ENCODE measurements around the gene SPECC1. TPM values are rescaled to one million over a fixed set of nuclear protein-coding genes. Genes with fewer than 3 reads are reported as not detected.

Gene SPECC1
- total and polyA plus RNA-seq, 9 of the 15 experiments (the other 6 are each of a cell fraction or from before 2014, with no cell fraction given), result 2.4 to 19.6 (median 14.7) TPM

DNA sequence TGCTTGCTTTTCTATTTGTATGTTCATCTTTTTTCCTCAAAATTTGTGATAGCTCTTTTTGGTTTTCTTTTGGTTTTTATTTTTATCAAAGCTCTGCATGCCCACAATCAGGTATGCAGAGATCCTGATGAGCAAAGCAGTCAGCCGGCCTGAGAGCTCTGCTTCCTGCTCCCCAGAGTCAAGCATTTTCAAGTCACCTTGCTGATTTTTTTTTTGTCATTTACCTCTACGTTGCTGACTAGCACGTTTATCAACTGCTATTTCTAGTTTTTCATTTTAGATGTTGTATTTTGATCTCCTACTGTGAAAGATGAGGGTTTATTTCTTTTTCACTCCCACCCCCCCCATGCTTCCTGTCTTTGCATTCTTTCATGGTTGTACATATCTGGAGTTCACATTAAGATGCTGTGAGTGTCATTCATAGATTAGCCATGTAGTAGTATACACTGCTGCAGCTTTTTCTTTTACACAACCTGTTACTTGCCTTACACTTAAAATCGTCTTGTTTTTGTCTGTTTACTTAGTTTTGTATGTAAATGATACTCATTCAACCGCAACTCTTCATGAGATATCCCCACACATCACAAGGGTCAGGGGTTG lies 262.0 kb downstream of the SPECC1 start:
- WGBS (ENCODE audit: insufficient coverage, low coverage, missing lambda C conversion rate), result 6% methylated on average over 5 of the region's 5 CpGs
- POLR2A ChIA-PET, result no interaction called here
- Histone ChIP-seq H3K27ac (ENCODE audit: extremely low read depth, low read depth, low read length) (no peak overlapping the region), H3K4me3 (no peak overlapping the region), H3K27me3 (ENCODE audit: control insufficient read depth in 2 of 2, insufficient read depth in 2 of 2, low read length in 2 of 2) (no peaks in the 10 kb centered on the region), H3K4me1 (replicated peaks in 1 of 2; ENCODE audit: control insufficient read depth in 2 of 2, insufficient read depth in 2 of 2, low read length in 2 of 2) (peaks cover 4 to 19% of the 10 kb centered on the region in 2 experiments; a peak in 4 of 5 replicates), H3K9ac (ENCODE audit: insufficient read depth in 1 of 2, low read depth in 2 of 2, low read length in 2 of 2) (no peak overlapping the region), H4K20me1 (replicated peaks; ENCODE audit: control insufficient read depth, insufficient read depth, low read length) (no peaks in the 10 kb centered on the region), H3K79me2 (ENCODE audit: control insufficient read depth, insufficient read depth, low read length) (no peaks in the 10 kb centered on the region), H3K9me3 (replicated peaks; ENCODE audit: control insufficient read depth, insufficient read depth, low read depth, low read length) (no peaks in the 10 kb centered on the region), H2AFZ (ENCODE audit: low read depth, low read length) (no peak overlapping the region), H3K36me3 (ENCODE audit: control insufficient read depth, insufficient read depth, low read length) (no peaks in the 10 kb centered on the region), H3K4me2 (ENCODE audit: insufficient read depth, low read length) (no peak overlapping the region; the same call in 1 of the 2 replicates), H3K9me1 (ENCODE audit: control insufficient read depth, insufficient read depth, low read length) (no peaks in the 10 kb centered on the region)
- CTCF ChIA-PET (ENCODE audit: low intra/inter-chr PET ratio), result no interaction called here
- in situ Hi-C loops (cut with MboI) (no loop called here), intact Hi-C loops (cut with micrococcal nuclease) (no loop called here)
- no peak for FAIRE-seq
- peak; percentile 51; the same call in 2 of the 3 replicates for ATAC-seq
- BruUV-seq (replicated peaks), result no TSS peak
- no peak for DNase-seq (ENCODE audit: extremely low read depth in 1 of 4, low spot score in 3 of 4)
- TF ChIP-seq ZNF583 (CRISPR knock-in tag; IDR thresholded peaks at IDR 0.05) (no peak), GABPA (tag; conservative IDR thresholded peaks at IDR 0.05; ENCODE audit: low read depth) (no peak), NBN (IDR thresholded peaks at IDR 0.05; ENCODE audit: low read depth) (no peak), NR2C2 (CRISPR knock-in tag; IDR thresholded peaks at IDR 0.05) (no peak), NR2C2 (tag; IDR thresholded peaks at IDR 0.05) (peak; percentile 50; the same call in 1 of the 2 replicates), WHSC1 (IDR thresholded peaks at IDR 0.05; ENCODE audit: low read length) (no peak), SAP30 (IDR thresholded peaks at IDR 0.05; ENCODE audit: borderline replicate concordance, insufficient read depth, low read depth, low read length, poor library complexity, severe bottlenecking) (no peak)
- TF ChIP-seq, protein P1, sequence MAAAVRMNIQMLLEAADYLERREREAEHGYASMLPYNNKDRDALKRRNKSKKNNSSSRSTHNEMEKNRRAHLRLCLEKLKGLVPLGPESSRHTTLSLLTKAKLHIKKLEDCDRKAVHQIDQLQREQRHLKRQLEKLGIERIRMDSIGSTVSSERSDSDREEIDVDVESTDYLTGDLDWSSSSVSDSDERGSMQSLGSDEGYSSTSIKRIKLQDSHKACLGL (CRISPR knock-in tag; IDR thresholded peaks at IDR 0.05; ENCODE audit: borderline replicate concordance, poor library complexity, severe bottlenecking), result no peak
- TF ChIP-seq, protein P2, sequence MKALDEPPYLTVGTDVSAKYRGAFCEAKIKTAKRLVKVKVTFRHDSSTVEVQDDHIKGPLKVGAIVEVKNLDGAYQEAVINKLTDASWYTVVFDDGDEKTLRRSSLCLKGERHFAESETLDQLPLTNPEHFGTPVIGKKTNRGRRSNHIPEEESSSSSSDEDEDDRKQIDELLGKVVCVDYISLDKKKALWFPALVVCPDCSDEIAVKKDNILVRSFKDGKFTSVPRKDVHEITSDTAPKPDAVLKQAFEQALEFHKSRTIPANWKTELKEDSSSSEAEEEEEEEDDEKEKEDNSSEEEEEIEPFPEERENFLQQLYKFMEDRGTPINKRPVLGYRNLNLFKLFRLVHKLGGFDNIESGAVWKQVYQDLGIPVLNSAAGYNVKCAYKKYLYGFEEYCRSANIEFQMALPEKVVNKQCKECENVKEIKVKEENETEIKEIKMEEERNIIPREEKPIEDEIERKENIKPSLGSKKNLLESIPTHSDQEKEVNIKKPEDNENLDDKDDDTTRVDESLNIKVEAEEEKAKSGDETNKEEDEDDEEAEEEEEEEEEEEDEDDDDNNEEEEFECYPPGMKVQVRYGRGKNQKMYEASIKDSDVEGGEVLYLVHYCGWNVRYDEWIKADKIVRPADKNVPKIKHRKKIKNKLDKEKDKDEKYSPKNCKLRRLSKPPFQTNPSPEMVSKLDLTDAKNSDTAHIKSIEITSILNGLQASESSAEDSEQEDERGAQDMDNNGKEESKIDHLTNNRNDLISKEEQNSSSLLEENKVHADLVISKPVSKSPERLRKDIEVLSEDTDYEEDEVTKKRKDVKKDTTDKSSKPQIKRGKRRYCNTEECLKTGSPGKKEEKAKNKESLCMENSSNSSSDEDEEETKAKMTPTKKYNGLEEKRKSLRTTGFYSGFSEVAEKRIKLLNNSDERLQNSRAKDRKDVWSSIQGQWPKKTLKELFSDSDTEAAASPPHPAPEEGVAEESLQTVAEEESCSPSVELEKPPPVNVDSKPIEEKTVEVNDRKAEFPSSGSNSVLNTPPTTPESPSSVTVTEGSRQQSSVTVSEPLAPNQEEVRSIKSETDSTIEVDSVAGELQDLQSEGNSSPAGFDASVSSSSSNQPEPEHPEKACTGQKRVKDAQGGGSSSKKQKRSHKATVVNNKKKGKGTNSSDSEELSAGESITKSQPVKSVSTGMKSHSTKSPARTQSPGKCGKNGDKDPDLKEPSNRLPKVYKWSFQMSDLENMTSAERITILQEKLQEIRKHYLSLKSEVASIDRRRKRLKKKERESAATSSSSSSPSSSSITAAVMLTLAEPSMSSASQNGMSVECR (CRISPR knock-in tag; IDR thresholded peaks at IDR 0.05), result no peak
